ENCODE results near the gene GSE1. TPM values are rescaled to one million over a fixed set of nuclear protein-coding genes. Genes with fewer than 3 reads are reported as not detected.

The GSE1 gene
- polyA plus RNA-seq, 1 donor (not counting 4 experiments of a cell fraction or from before 2014, with no cell fraction given), result 5.0 TPM

DNA sequence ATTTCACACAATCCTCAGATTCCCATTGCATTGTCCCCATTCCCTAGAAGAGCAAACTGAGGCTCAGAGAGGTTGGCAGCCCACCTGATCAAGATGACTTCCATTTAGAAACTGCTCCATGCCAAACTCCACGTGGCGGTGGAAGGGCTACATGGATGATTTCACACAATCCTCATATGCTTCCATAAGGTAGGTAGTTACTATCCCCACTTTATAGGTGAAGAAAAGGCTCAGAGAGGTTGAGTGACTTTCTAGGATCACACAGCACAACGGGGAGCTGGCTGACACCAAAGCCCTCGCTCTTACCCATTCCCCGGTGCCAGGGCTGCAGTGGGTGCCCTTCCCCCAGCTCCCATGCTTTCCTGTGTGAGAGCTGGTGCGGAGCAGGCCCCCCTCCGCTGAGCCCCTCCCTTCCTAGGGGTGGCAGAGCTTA lies 85.4 kb downstream of the GSE1 start:
- Histone ChIP-seq H3K9me1 (ENCODE audit: control insufficient read depth, extremely low read depth, insufficient read depth, low read length) (peaks cover 3% of the 10 kb centered on the region), H3K27me3 (ENCODE audit: control insufficient read depth, extremely low read depth, insufficient read depth, low read length) (no peaks in the 10 kb centered on the region), H3K4me2 (ENCODE audit: control insufficient read depth, extremely low read depth, insufficient read depth, low read depth, low read length) (no peak overlapping the region), H3K79me2 (ENCODE audit: control insufficient read depth, insufficient read depth, low read length) (no peaks in the 10 kb centered on the region), H3K27ac (ENCODE audit: control insufficient read depth, insufficient read depth, low read length) (no peak overlapping the region), H3K36me3 (ENCODE audit: control insufficient read depth in 2 of 2, extremely low read depth in 1 of 2, insufficient read depth in 2 of 2, low read length in 2 of 2) (peaks cover 6 to 10% of the 10 kb centered on the region in 2 experiments), H3K9ac (ENCODE audit: control insufficient read depth, extremely low read depth, insufficient read depth, low read length) (no peak overlapping the region), H4K20me1 (ENCODE audit: control insufficient read depth, extremely low read depth, insufficient read depth, low read length) (no peaks in the 10 kb centered on the region), H2AFZ (ENCODE audit: control insufficient read depth, low read length) (no peak overlapping the region), H3K9me3 (ENCODE audit: control insufficient read depth, low read depth, low read length) (no peaks in the 10 kb centered on the region), H3K4me1 (ENCODE audit: control insufficient read depth, extremely low read depth, insufficient read depth, low read length) (peaks cover 33% of the 10 kb centered on the region), H3K4me3 (ENCODE audit: control insufficient read depth in 2 of 3, extremely low read depth in 1 of 3, insufficient read depth in 2 of 3, low read depth in 1 of 3, low read length in 3 of 3) (no peak overlapping the region)
- DNase-seq (ENCODE audit: low read depth, low spot score) (no peak), FAIRE-seq (no peak)
- dilution Hi-C loops (cut with MboI; ENCODE audit: extremely low pct_ligation_motif_present, low sequenced_read_pairs), result no loop called here
- no peak for TF ChIP-seq EZH2 (IDR thresholded peaks at IDR 0.05; ENCODE audit: low read length)

DNA sequence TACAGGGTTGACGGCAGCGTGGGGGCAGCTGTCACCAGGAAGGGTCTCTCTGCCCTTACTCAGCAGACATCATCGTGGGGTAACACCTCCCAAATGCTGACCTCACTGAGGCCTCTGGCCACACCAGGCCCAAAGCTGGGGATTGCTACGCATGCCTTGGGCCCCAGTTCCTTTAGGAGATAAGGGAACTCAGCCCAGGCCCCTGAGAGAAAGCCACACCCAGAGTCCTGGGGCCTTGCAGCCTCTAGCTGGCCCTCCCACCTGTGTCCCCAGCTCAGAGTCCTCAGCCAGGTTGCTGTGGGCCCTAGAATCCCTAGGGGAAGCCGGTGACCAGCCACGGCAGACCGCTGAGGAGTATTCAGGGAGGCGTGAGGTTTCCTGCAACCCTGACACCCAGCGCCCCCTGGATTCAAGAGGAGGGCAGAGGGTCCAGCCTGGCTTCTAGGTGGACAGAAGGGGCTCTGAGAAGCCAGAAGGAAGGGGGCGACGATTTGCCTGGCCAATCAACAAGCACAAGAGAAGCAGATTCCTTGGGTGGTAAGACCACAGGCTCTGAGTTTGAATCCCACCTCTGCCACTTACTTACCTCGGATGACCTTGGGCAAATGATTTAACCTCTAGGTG lies 85.9 kb downstream of the GSE1 start:
- FAIRE-seq (no peak), DNase-seq (ENCODE audit: low read depth, low spot score) (no peak)
- no peaks in the 10 kb centered on the region for H4K20me1 ChIP-seq (ENCODE audit: control insufficient read depth, extremely low read depth, insufficient read depth, low read length)
- TF ChIP-seq CTCF (optimal IDR thresholded peaks at IDR 0.05 in 1 of 3, IDR thresholded peaks at IDR 0.05 in 1 of 3, conservative IDR thresholded peaks at IDR 0.05 in 1 of 3; ENCODE audit: extremely low read depth in 1 of 3, insufficient read depth in 2 of 3, low read length in 3 of 3), result no peak
- TF ChIP-seq EZH2 (IDR thresholded peaks at IDR 0.05; ENCODE audit: low read length), result no peak
- peaks cover 6 to 10% of the 10 kb centered on the region in 2 experiments for H3K36me3 ChIP-seq (ENCODE audit: control insufficient read depth in 2 of 2, extremely low read depth in 1 of 2, insufficient read depth in 2 of 2, low read length in 2 of 2)
- no peaks in the 10 kb centered on the region for H3K9me3 ChIP-seq (ENCODE audit: control insufficient read depth, low read depth, low read length)
- no peak overlapping the region for H3K9ac ChIP-seq (ENCODE audit: control insufficient read depth, extremely low read depth, insufficient read depth, low read length)
- H3K4me1 ChIP-seq (ENCODE audit: control insufficient read depth, extremely low read depth, insufficient read depth, low read length), result peaks cover 33% of the 10 kb centered on the region
- no peak overlapping the region for H3K4me2 ChIP-seq (ENCODE audit: control insufficient read depth, extremely low read depth, insufficient read depth, low read depth, low read length)
- peaks cover 3% of the 10 kb centered on the region for H3K9me1 ChIP-seq (ENCODE audit: control insufficient read depth, extremely low read depth, insufficient read depth, low read length)
- H3K27ac ChIP-seq (ENCODE audit: control insufficient read depth, insufficient read depth, low read length), result no peak overlapping the region
- H3K4me3 ChIP-seq (ENCODE audit: control insufficient read depth in 2 of 3, extremely low read depth in 1 of 3, insufficient read depth in 2 of 3, low read depth in 1 of 3, low read length in 3 of 3), result no peak overlapping the region
- no peaks in the 10 kb centered on the region for H3K27me3 ChIP-seq (ENCODE audit: control insufficient read depth, extremely low read depth, insufficient read depth, low read length)
- dilution Hi-C loops (cut with MboI; ENCODE audit: extremely low pct_ligation_motif_present, low sequenced_read_pairs), result no loop called here
- H3K79me2 ChIP-seq (ENCODE audit: control insufficient read depth, insufficient read depth, low read length), result no peaks in the 10 kb centered on the region
- H2AFZ ChIP-seq (ENCODE audit: control insufficient read depth, low read length), result no peak overlapping the region

- dilution Hi-C loops (cut with MboI; ENCODE audit: extremely low pct_ligation_motif_present, low sequenced_read_pairs), result no loop called here
- Histone ChIP-seq H3K4me2 (ENCODE audit: control insufficient read depth, extremely low read depth, insufficient read depth, low read depth, low read length) (no peak overlapping the region), H3K27me3 (ENCODE audit: control insufficient read depth, extremely low read depth, insufficient read depth, low read length) (no peaks in the 10 kb centered on the region), H3K27ac (ENCODE audit: control insufficient read depth, insufficient read depth, low read length) (no peak overlapping the region), H3K36me3 (ENCODE audit: control insufficient read depth in 2 of 2, extremely low read depth in 1 of 2, insufficient read depth in 2 of 2, low read length in 2 of 2) (peaks cover 6 to 10% of the 10 kb centered on the region in 2 experiments), H2AFZ (ENCODE audit: control insufficient read depth, low read length) (no peak overlapping the region), H3K9me1 (ENCODE audit: control insufficient read depth, extremely low read depth, insufficient read depth, low read length) (peaks cover 3% of the 10 kb centered on the region), H3K4me3 (ENCODE audit: control insufficient read depth in 2 of 3, extremely low read depth in 1 of 3, insufficient read depth in 2 of 3, low read depth in 1 of 3, low read length in 3 of 3) (no peak overlapping the region), H3K9me3 (ENCODE audit: control insufficient read depth, low read depth, low read length) (no peaks in the 10 kb centered on the region), H3K79me2 (ENCODE audit: control insufficient read depth, insufficient read depth, low read length) (no peaks in the 10 kb centered on the region), H3K4me1 (ENCODE audit: control insufficient read depth, extremely low read depth, insufficient read depth, low read length) (peaks cover 33% of the 10 kb centered on the region), H4K20me1 (ENCODE audit: control insufficient read depth, extremely low read depth, insufficient read depth, low read length) (no peaks in the 10 kb centered on the region), H3K9ac (ENCODE audit: control insufficient read depth, extremely low read depth, insufficient read depth, low read length) (no peak overlapping the region)
- no peak for FAIRE-seq
- DNase-seq (ENCODE audit: low read depth, low spot score), result no peak
- no peak for TF ChIP-seq EZH2 (IDR thresholded peaks at IDR 0.05; ENCODE audit: low read length)
- peak in 1 of 3 experiments; percentile 4 for TF ChIP-seq CTCF (optimal IDR thresholded peaks at IDR 0.05 in 1 of 3, IDR thresholded peaks at IDR 0.05 in 1 of 3, conservative IDR thresholded peaks at IDR 0.05 in 1 of 3; ENCODE audit: extremely low read depth in 1 of 3, insufficient read depth in 2 of 3, low read length in 3 of 3)
These were observed 86.5 kb downstream of the GSE1 start for GRCh38 chr16:85699628-85700027.

Data from keratinocyte (primary cell).